GM23338 (cell line): Measurements from ENCODE around the gene UVRAG.

Source experiments
- CREB1 ChIP-seq: fragments of 250-450 bp; sonication (Bioruptor Pico); IDR thresholded peaks from 2 replicates; pipeline ENCODE4 v1.5.0; 2020; ENCODE audit warnings: low read depth, mild to moderate bottlenecking, moderate library complexity
- CTCF ChIP-seq, 2 experiments: fragments of 200-600 bp in 1 of 2; sonication (generic) in 1 of 2; conservative IDR thresholded peaks; 2 replicates each; pipeline versions ENCODE4 v1.5.1 to v1.6.1; 2016 to 2017; ENCODE audit warnings: antibody characterized with exemption in 2 of 2, low read depth in 2 of 2, mild to moderate bottlenecking in 2 of 2, moderate library complexity in 1 of 2
- EZH2phosphoT487 ChIP-seq: fragments of 200-600 bp; sonication (generic); IDR thresholded peaks from one replicate; pipeline ENCODE4 v1.8.1; 2018; ENCODE audit warnings: antibody characterized with exemption; ENCODE audit not compliant: unreplicated experiment
- POLR2AphosphoS5 ChIP-seq: IDR thresholded peaks from 2 replicates; pipeline ENCODE4 v1.6.1; 2016; ENCODE audit warnings: antibody characterized with exemption, low read depth
- ZNF462 ChIP-seq: fragments of 250-450 bp; sonication (Bioruptor Pico); IDR thresholded peaks from 2 replicates; pipeline ENCODE4 v1.5.0; 2020; ENCODE audit warnings: mild to moderate bottlenecking, moderate library complexity

GRCh38 chr11:76105637-76106036 lies 290.6 kb downstream of the UVRAG start:
- no peak for TF ChIP-seq CREB1 (CRISPR knock-in tag)
- TF ChIP-seq POLR2AphosphoS5 = no peak
- TF ChIP-seq ZNF462 = no peak
- no peak for TF ChIP-seq CTCF (conservative IDR thresholded peaks at IDR 0.05; ENCODE audit: low read depth in 2 of 2)
- TF ChIP-seq EZH2phosphoT487 = no peak
